GM12864 (cell line): Measurements from ENCODE around the gene AP2M1.

ENCODE experiments used
- DNase-seq: peaks from one replicate; pipeline ENCODE4 v3.0.0-alpha.2; 2011; ENCODE audit warnings: low read depth
- H3K4me3 ChIP-seq: 2 replicates; pipeline ENCODE4 v1.5.1; 2011; ENCODE audit warnings: mild to moderate bottlenecking, low read depth, low read length, control low read depth
- CTCF ChIP-seq: IDR thresholded peaks from 2 replicates; pipeline ENCODE4 v1.5.1; 2011; ENCODE audit warnings: low read depth, mild to moderate bottlenecking, moderate library complexity, low read length, control low read depth, inconsistent platforms; ENCODE audit errors: missing control alignments

The AP2M1 gene

GRCh38 chr3:184186184-184186901 is 11.7 kb downstream of the AP2M1 start, which contains the start of gene ABCF3:
Gene ABCF3, plus strand, starts transcription at chr3:184186199. Its CDS starts 9 bp downstream, at chr3:184186208.
- peak within 1 kb of the TSS; percentile 83 for H3K4me3 ChIP-seq
- no peak for DNase-seq
- TF ChIP-seq CTCF: no peak

GRCh38 chr3:184186902-184187207 is 12.2 kb downstream of the AP2M1 start:
- peak overlapping the region; percentile 83 for H3K4me3 ChIP-seq
- no peak for DNase-seq
- no peak for TF ChIP-seq CTCF

- H3K4me3 ChIP-seq: no peak overlapping the region
- no peak for DNase-seq
- no peak for TF ChIP-seq CTCF
Measured at GRCh38 chr3:184188080-184188479, 13.4 kb downstream of the AP2M1 start.

GRCh38 chr3:184189421-184189820 is 14.8 kb downstream of the AP2M1 start:
- no peak for DNase-seq
- no peak for TF ChIP-seq CTCF
- H3K4me3 ChIP-seq: no peak overlapping the region

GRCh38 chr3:184192889-184193288 is 18.2 kb downstream of the AP2M1 start:
- TF ChIP-seq CTCF: no peak
- DNase-seq: no peak
- no peak overlapping the region for H3K4me3 ChIP-seq

- TF ChIP-seq CTCF: no peak
- DNase-seq: no peak
- no peak overlapping the region for H3K4me3 ChIP-seq
Measured at GRCh38 chr3:184193991-184194539, 19.4 kb downstream of the AP2M1 start.

GRCh38 chr3:184196536-184196935 is 21.9 kb downstream of the AP2M1 start:
- no peak for DNase-seq
- H3K4me3 ChIP-seq: no peak overlapping the region
- no peak for TF ChIP-seq CTCF
